Aorta (tissue), 5 donors: ENCODE results near the gene KCNH8. TPM values are rescaled to one million over a fixed set of nuclear protein-coding genes. Genes with fewer than 3 reads are reported as not detected.

ENCODE experiments used
- ATAC-seq: fragments of 200-7000 bp; cut with Tn5 transposase; one replicate; pipeline ENCODE4 v1.9.1; 2022; ENCODE audit warnings: moderate library complexity; ENCODE audit not compliant: low FRiP score
- DNase-seq, 2 donors: peaks; one replicate each; pipeline ENCODE4 v3.0.0-alpha.2; 2020
- H3K27ac ChIP-seq, 2 donors: one replicate each; pipeline ENCODE4 v1.5.1; 2013; ENCODE audit warnings: low read length in 2 of 2, mild to moderate bottlenecking in 2 of 2, moderate library complexity in 2 of 2, control low read depth in 1 of 2, inconsistent platforms in 1 of 2, low read depth in 1 of 2
- H3K27me3 ChIP-seq, 2 donors: one replicate each; pipeline ENCODE4 v1.6.1; 2013; ENCODE audit warnings: control low read depth in 1 of 2, low read length in 1 of 2, mild to moderate bottlenecking in 1 of 2, moderate library complexity in 1 of 2; ENCODE audit not compliant: insufficient read depth in 2 of 2, control insufficient read depth in 1 of 2
- H3K36me3 ChIP-seq, 2 donors: one replicate each; pipeline ENCODE4 v1.6.1; 2013; ENCODE audit warnings: control low read depth in 1 of 2, low read length in 1 of 2, mild to moderate bottlenecking in 1 of 2; ENCODE audit not compliant: insufficient read depth in 2 of 2, control insufficient read depth in 1 of 2
- H3K4me1 ChIP-seq, 2 donors: one replicate each; pipeline ENCODE4 v1.6.1; 2013; ENCODE audit warnings: low read length in 2 of 2, control low read depth in 1 of 2, mild to moderate bottlenecking in 1 of 2, moderate library complexity in 1 of 2; ENCODE audit not compliant: insufficient read depth in 2 of 2, control insufficient read depth in 1 of 2
- H3K4me3 ChIP-seq, 2 donors: one replicate each; pipeline ENCODE4 v1.5.1; 2013; ENCODE audit warnings: low read length in 2 of 2, control low read depth in 1 of 2, mild to moderate bottlenecking in 1 of 2
- H3K9me3 ChIP-seq: one replicate; pipeline ENCODE4 v1.6.1; 2013; ENCODE audit warnings: mild to moderate bottlenecking, low read length; ENCODE audit not compliant: control insufficient read depth
- WGBS, 2 donors: extraction: QIAGEN DNeasy Blood & Tissue Kit; methylation state at CpG; one replicate each; pipeline ENCODE4 v1.1.7; 2013; 5-methylcytosine and 5-hydroxymethylcytosine counted together
- intact Hi-C, 2 donors: fragments of 100-400 bp; cut with DNase I; formaldehyde crosslinking; loops; one replicate each; pipeline versions ENCODE4 v1.14.2 to v1.15.0; 2022
- polyA plus RNA-seq, 2 donors: library from polyadenylated mRNA; stranded (reverse); fragments of 200-250 nt; gene quantifications; one replicate each; pipeline ENCODE4 v1.2.3, GENCODE V29; 2013
- total RNA-seq, 2 donors: library from RNA; stranded (reverse); fragmentation: NEBNext Ultra II Directional; extraction: Animal tissue kit (Norgen Biotek cat#: 25700); gene quantifications; one replicate each; pipeline ENCODE4 v1.2.1, GENCODE V29; 2021
- donor health status: healthy with polysubstance abuse.
- donor health status: Bipolar disorder and iron deficiency.
- donor health status: DM: no; HTN: no; CAD: no.
- donor health status: DM: no; HTN: no; CAD: no.
- donor health status: DM: yes; HTN: yes; CAD: no.

The KCNH8 gene
- total and polyA plus RNA-seq, 4 donors, result 0.13 to 0.29 (median 0.15) TPM; not detected in 1

DNA sequence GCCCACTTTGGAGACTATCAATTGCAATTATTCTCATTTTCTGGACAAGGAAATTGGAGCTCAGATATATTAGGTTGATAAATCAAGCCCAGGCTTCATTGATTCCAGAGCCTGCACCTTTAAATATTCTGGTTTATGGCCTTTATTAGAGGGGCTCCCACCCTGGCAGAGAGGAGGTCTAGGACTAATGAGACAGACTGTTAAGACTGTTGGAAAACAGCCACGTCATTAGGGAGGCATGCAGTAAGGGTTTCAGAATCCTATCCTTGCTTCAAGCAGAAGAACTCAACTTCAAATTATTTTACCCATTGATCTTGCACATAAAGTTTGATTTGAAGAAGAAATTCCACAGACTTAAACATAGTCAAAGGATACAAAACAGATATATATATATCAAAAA is 33.8 kb upstream of the KCNH8 start:
- no peak for ATAC-seq
- WGBS, 2 donors, result 31 to 46% methylated on average over 1 of the region's 1 CpG
- intact Hi-C loops, result no loop called here

DNA sequence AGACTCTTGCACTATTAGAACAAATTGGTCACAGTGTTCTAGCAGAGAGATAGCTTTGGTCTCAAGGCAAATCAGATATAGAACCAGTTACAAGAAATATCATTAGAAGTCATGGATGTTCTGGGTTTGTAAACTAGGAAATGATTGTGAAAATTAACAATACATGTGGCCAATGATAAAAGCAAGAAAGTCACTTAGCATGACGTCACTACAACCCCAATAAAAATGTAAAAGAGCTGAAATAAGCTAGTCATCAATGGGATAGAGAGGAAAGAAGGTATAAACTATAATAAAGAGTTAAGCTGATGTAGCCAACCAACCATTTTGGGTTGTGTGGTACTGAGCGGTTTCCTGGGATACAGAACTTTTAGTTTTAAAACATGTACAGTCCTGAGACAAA is 32.1 kb upstream of the KCNH8 start:
- ATAC-seq (no peak), DNase-seq (no peak)
- intact Hi-C loops, result no loop called here
- WGBS, 2 donors, result 56 to 59% methylated on average over 2 of the region's 2 CpGs
- H3K27me3 ChIP-seq, result no peaks in the 10 kb centered on the region
- H3K27ac ChIP-seq, result no peak overlapping the region
- no peaks in the 10 kb centered on the region for H3K4me1 ChIP-seq
- no peaks in the 10 kb centered on the region for H3K9me3 ChIP-seq
- no peaks in the 10 kb centered on the region for H3K36me3 ChIP-seq
- H3K4me3 ChIP-seq, result no peak overlapping the region

More for the DNA sequence above, 33.8 kb upstream of the KCNH8 start:
- no peak for DNase-seq
- Histone ChIP-seq H3K27me3 (no peaks in the 10 kb centered on the region), H3K4me1 (no peaks in the 10 kb centered on the region), H3K4me3 (no peak overlapping the region), H3K36me3 (no peaks in the 10 kb centered on the region), H3K9me3 (no peaks in the 10 kb centered on the region), H3K27ac (no peak overlapping the region)

DNA sequence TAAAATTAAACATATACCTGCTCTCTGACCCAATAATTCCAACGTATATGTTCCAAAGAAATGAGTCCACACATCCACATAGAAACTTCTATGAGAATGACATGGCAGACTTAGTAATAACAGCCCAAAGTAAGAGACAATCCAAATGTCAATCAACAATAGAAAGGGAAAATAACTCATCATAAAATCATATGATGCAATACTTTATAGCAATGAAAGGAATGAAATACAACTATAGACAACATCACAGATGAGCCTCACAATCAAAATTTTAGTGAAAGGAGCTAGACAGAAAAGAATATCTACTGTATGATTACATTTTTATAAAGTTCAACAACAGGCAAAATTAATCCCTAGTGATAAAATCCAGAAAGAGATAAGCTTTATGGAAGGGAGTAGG is 23.6 kb upstream of the KCNH8 start:
- ATAC-seq, result no peak
- Histone ChIP-seq H3K9me3 (no peaks in the 10 kb centered on the region), H3K4me1 (no peaks in the 10 kb centered on the region), H3K27me3 (no peaks in the 10 kb centered on the region), H3K27ac (no peak overlapping the region), H3K4me3 (no peak overlapping the region), H3K36me3 (no peaks in the 10 kb centered on the region)
- intact Hi-C loops, result no loop called here
- DNase-seq, result no peak
- WGBS, 2 donors, result 78 to 85% methylated on average over 1 of the region's 1 CpG

DNA sequence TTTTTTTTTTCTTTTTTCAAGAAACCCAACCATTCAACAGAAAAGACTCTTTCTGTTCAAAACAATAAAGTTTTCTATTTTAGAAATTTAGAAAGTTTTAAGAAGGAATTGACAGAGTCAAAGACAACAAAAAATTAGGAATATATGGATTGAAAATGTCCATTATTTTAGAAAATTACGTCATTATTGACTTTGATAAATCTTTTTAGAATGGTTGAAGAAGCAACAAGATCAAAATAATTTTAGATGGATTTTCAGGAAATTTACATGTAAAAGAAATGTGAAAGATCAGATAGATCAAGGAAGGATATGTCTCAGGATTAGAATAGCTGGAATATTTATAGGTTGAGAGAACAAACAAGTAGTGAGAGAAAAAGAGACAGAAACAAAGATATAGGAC is 8.4 kb upstream of the KCNH8 start:
- no peak overlapping the region for H3K27ac ChIP-seq
- ATAC-seq, result no peak
- H3K4me1 ChIP-seq, result no peaks in the 10 kb centered on the region
- H3K27me3 ChIP-seq, result no peaks in the 10 kb centered on the region
- peaks cover under 1% of the 10 kb centered on the region for H3K9me3 ChIP-seq
- DNase-seq, result no peak
- no peaks in the 10 kb centered on the region for H3K36me3 ChIP-seq
- intact Hi-C loops, result no loop called here
- H3K4me3 ChIP-seq, result no peak overlapping the region
- WGBS, 2 donors, result 68 to 73% methylated on average over 1 of the region's 1 CpG

DNA sequence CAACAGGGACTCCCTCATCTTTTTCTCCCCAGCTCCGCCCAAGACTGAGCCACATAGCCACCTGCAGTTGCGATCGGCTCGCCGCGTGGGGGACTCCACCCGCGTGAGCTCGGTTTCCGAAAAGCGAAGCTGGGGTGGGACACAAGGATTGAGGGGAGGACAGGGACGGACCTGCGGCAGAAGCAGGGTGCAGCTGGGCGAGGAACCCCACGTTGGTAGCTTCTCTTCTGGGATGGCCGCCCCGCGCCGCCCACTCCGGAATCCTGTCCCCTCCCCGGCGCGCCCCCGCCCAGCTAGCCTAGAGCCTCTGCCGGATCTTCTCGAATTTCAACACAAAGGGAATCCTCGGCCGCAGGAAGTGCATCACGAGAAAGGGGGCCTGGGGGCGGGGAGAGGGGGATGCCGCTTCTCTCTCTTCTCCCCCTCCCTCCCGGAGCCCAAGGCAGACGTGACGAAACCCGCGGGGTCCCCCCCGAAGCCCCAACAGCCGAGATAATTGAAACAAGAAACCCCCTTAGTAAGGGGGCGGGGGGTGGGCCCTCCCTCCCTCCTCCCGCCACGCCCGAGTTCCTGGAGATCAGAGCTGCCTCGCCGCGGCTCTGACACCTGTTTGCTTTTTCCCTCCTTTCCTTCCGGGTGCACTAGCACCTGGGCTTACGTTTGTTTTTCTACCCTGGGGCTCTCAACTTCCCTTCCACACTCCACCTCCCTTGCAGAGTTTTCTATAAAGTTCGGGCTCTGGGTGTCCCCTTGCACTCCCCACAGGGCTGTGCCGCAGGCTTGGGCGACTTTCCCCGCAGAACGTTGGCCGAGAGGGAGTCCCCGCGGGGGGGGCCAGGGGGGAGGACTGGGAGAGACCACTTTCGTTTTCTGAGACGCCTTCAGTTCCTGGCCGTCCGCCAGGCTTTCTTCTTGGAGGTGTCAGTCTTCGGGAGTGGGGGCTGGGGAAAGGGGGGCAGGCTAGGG is 1.3 kb upstream of the KCNH8 start:
- ATAC-seq, result peak; percentile 69
- intact Hi-C loops, result no loop called here
- Histone ChIP-seq H3K27ac (no peak overlapping the region), H3K9me3 (peaks cover 3% of the 10 kb centered on the region), H3K36me3 (no peaks in the 10 kb centered on the region), H3K27me3 (no peaks in the 10 kb centered on the region), H3K4me3 (peak overlapping the region; percentile 43 to 90), H3K4me1 (peaks cover 0 to 5% of the 10 kb centered on the region in 2 donors)
- WGBS, 2 donors, result 1% methylated on average over 41 to 60 of the region's 60 CpGs
- DNase-seq, result peak; percentile 62 to 86

DNA sequence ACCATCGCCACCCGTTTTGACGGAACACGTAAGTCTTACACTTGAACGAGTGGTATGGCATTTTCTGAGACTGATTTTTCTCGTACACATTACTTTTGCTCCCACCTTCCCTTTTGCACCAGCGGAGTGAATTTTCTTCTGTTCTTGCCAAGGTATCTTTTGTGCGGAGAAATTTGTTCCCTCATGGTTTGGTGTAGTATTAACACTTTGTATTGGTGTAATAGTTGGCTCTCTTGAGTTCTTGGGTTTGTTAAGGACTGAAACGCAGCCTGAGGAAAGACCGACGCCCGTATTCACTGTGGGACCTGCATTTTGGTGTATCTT is 420 bp downstream of the KCNH8 start:
- Histone ChIP-seq H3K36me3 (no peaks in the 10 kb centered on the region), H3K4me3 (peak overlapping the region in 1 of 2 donors; percentile 90), H3K27ac (no peak overlapping the region), H3K4me1 (peaks cover 0 to 5% of the 10 kb centered on the region in 2 donors), H3K9me3 (peaks cover 3% of the 10 kb centered on the region), H3K27me3 (no peaks in the 10 kb centered on the region)
- 2 to 3% methylated on average over 12 of the region's 12 CpGs for WGBS, 2 donors
- DNase-seq (no peak), ATAC-seq (no peak)
- intact Hi-C loops, result no loop called here

DNA sequence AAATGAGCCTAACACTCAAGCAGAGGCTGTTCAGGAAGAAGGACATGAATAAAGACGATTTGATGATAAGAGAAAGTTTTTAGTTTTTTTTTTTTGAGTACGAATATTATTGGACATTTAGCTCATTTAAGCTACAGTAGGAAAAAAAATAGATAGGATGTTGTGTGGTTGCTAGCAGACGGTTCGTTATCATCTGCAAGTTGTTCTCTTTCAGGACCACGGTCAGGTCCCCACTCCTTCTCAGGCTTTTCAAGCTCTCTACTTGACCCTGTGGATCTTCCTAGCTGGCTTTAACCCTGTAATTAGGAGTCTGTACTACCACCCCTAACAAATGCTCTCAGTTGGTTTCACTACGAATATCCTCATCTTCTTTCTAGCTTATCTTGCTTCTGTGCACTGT is 1.1 kb downstream of the KCNH8 start:
- peaks cover 3% of the 10 kb centered on the region for H3K9me3 ChIP-seq
- no peak for DNase-seq
- 2% methylated on average over 6 of the region's 6 CpGs for WGBS, 2 donors
- H3K36me3 ChIP-seq, result no peaks in the 10 kb centered on the region
- peaks cover 0 to 5% of the 10 kb centered on the region in 2 donors for H3K4me1 ChIP-seq
- H3K27me3 ChIP-seq, result no peaks in the 10 kb centered on the region
- intact Hi-C loops, result no loop called here
- no peak overlapping the region for H3K4me3 ChIP-seq
- no peak overlapping the region for H3K27ac ChIP-seq
- no peak for ATAC-seq

DNA sequence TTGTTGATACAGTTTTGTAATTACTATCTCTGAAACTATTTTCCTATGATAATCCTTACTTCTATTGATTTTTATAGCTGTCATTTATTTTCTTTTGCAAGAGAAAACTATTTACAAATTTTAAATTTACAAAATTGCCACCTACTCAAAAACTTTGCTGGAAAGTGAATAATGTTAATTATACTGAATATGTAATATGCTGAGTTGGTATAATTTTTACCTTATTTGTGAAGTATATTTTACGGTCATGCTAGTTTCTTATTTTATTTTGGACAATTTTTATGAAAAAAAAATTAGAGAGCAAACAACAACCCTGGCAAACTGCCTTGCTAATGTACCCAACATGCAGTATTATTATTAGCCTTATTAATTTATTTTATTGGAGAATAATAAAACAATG is 2.9 kb downstream of the KCNH8 start:
- 80 to 91% methylated on average over 1 of the region's 1 CpG for WGBS, 2 donors
- DNase-seq (no peak), ATAC-seq (no peak)
- Histone ChIP-seq H3K27me3 (no peaks in the 10 kb centered on the region), H3K27ac (no peak overlapping the region), H3K36me3 (no peaks in the 10 kb centered on the region), H3K4me1 (peaks cover 0 to 5% of the 10 kb centered on the region in 2 donors), H3K9me3 (no peaks in the 10 kb centered on the region), H3K4me3 (no peak overlapping the region)
- intact Hi-C loops, result no loop called here

DNA sequence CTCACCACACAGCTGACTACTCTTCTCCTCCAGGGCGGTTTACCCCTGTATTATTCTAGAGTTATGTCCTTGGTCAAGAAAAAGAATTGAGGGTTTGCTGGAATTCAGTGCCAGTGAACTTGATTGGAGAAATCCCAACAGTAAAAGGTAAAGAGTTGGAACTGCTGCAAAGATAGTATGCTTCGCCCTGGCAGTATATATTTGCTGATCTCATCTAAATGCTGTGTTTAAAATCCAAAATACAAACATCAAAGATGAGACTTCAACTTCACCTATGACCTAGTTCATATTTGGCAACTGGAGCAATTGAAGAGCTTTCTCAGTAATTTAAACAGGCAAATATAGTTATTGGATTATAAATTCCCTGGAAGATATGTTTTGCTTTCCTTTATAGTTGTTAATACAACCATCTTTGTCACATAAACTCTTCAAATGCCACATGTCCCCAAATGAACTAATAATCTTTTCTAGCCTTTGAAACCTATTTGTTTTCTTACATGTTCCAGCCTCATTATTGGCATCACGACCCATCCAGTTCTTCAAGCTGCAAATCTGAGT is 6.5 kb downstream of the KCNH8 start:
- H3K27me3 ChIP-seq, result no peaks in the 10 kb centered on the region
- 68% methylated on average over 3 of the region's 3 CpGs for WGBS, 2 donors
- ATAC-seq, result no peak
- no peaks in the 10 kb centered on the region for H3K9me3 ChIP-seq
- no peaks in the 10 kb centered on the region for H3K4me1 ChIP-seq
- DNase-seq, result no peak
- no peak overlapping the region for H3K4me3 ChIP-seq
- H3K36me3 ChIP-seq, result no peaks in the 10 kb centered on the region
- intact Hi-C loops, result no loop called here
- no peak overlapping the region for H3K27ac ChIP-seq
